Left hindlimb (tissue), 1 donor: ENCODE data around the gene VEPH1.
"Not testable (repeated sequence)": the region's sequence is repeated elsewhere in the genome, so short reads cannot be mapped to it uniquely, and the experiment has no call there.

Experiments
- DNase-seq: peaks from one replicate; pipeline ENCODE4 v3.0.0-alpha.2; 2018

The VEPH1 gene

DNA sequence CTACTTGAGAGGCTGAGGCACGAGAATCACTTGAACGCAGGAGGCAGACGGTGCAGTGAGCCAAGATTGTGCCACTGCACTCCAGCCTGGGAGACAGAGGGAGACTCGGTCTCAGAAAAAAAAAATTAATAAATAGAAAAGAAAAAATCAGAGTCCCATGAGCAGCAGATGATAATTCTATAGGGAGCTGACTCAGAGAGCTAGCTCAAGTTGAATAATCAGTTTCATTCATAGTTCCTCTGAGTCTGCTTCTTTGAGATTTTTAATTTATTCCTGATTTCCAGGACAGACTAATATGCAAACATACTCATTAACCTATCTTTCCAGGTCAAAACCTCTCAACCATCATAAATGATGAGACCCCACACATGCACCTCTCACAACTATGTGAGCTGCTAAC lies 121.6 kb downstream of the VEPH1 start:
- DNase-seq, result no peak

DNA sequence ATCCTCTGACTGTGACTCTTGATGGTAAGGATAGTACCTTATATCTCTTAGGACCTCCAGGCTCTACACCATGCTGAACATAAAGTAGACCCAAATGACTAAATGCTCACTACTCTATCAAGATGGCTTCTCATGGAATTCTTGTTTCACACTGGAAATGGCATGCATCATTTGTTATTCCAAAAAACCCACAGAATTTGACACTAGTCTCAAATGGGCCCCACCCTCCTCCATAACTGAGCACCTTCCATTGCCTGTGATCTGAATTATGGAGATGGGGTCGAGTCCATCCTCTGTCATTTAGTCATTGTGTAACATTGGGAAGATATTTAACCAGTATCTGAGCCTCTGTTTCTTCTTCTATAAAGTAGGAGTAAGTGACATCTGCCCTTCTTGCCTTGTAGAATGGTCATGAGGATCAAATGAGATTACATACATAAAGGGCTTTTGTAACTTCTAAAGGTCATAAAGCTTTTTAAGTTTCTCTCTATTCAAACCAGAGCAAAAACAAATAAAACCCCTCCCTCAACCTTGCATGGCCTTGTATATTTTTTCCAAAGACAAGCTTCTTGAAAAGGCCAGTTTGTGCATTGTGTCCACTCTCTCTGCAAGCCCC lies 123.6 kb downstream of the VEPH1 start:
- DNase-seq, result no peak

- no peak for DNase-seq
These were observed 126.5 kb downstream of the VEPH1 start for GRCh38 chr3:157376603-157377300.

DNA sequence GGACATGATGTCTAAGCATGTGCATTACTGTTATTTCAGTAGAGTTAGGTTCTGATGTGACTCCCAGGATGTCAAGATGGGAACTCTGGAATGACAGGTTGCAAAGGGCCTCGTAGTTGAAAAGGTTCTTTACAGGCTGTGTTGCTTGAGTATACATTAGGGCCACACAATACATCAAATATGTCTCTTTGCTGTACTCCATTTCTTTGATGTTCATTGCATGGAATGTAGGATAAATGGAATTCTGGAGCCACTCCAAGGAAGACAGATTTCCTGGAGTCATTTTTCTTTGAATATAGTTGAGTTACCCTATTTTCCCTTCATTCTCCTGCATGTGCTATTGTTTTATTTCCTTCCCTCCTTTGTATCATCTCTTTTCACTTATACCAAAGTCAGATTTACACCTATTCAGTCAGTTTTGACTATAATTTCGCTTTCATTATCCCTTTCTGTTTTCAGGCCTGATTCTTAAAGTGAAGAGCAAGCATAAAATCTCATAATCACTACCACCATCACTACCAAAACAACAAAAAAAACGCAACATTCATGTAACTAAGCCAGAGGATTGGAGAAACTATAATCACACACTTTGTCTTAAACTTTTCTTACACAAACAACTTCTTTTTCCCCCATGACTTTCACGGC lies 127.8 kb downstream of the VEPH1 start:
- no peak for DNase-seq

GRCh38 chr3:157374933-157375332 lies 128.3 kb downstream of the VEPH1 start:
- no peak for DNase-seq

GRCh38 chr3:157373783-157374182 lies 129.4 kb downstream of the VEPH1 start:
- no peak for DNase-seq

GRCh38 chr3:157370867-157371266 lies 132.3 kb downstream of the VEPH1 start:
- DNase-seq, result no peak

- DNase-seq, result peak; percentile 71
These were observed 133.3 kb downstream of the VEPH1 start for GRCh38 chr3:157369727-157370421.

DNA sequence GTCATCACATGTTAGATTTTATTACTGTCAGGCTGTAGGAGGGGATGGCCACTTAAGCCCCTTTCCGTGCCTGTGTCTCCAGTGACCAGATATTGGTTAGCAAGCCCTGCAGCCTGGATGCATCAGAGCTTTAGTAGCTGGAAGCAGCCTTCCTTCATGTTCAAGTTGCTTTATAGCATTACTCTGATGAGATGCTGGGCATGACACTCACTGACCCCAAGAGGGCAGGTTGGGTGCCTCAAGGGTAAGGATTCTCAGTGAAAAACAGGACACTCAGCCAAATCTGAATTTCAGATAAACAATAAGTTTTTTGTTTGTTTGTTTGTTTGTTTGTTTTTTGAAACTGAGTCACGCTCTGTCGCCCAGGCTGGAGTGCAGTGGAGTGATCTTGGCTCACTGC lies 135.0 kb downstream of the VEPH1 start:
- no peak for DNase-seq

- no peak for DNase-seq
These were observed 139.8 kb downstream of the VEPH1 start for GRCh38 chr3:157363393-157363792.

DNA sequence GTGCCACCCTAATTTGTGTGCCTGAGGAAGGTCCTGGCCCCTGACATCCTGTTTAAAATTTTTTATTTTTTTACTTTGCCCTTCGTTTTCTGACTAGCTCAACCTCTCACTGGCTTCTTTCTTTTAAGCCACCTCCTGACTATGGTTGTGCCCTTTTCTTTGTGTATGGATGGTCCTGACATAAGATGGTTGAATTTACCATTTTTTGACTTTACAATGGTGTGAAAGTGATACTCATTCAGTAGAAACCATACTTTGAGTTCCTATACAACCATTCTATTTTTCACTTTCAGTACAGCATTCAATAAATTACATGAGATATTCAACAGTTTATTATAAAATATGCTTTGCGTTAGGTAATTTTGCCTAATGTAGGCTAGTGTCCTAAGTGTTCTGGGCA lies 140.9 kb downstream of the VEPH1 start:
- DNase-seq, result no peak

GRCh38 chr3:157360044-157360443 lies 143.2 kb downstream of the VEPH1 start:
- no peak for DNase-seq

DNA sequence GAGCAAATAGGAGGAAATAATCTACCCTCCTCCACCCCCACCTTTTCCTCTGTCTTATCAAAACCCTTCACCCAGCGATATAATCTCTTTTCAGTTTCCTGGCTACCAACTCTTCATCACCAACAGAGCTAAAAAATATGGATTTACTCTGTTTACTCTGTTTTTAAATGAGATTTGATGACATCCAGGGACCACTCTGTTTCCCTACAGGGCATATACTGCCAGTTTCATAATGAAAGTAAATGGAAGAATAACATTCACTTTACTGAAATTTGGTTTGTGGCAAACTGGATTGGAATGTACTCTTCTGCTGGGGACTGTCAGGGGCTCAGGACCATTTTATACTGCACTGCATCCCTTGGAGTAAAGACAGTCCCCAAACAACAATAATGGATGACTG lies 146.7 kb downstream of the VEPH1 start:
- no peak for DNase-seq

- DNase-seq, result no peak
These were observed 147.9 kb downstream of the VEPH1 start for GRCh38 chr3:157355276-157355675.

GRCh38 chr3:157354722-157355121 lies 148.5 kb downstream of the VEPH1 start:
- DNase-seq, result no peak

GRCh38 chr3:157354254-157354653 lies 149.0 kb downstream of the VEPH1 start:
- no peak for DNase-seq

GRCh38 chr3:157353652-157354051 lies 149.6 kb downstream of the VEPH1 start:
- DNase-seq, result no peak

- DNase-seq, result no peak
These were observed 151.2 kb downstream of the VEPH1 start for GRCh38 chr3:157351981-157352380.

- DNase-seq, result not testable (repeated sequence)
These were observed 152.6 kb downstream of the VEPH1 start for GRCh38 chr3:157350651-157351050.

- DNase-seq, result not testable (repeated sequence)
These were observed 154.7 kb downstream of the VEPH1 start for GRCh38 chr3:157348304-157349075.

DNA sequence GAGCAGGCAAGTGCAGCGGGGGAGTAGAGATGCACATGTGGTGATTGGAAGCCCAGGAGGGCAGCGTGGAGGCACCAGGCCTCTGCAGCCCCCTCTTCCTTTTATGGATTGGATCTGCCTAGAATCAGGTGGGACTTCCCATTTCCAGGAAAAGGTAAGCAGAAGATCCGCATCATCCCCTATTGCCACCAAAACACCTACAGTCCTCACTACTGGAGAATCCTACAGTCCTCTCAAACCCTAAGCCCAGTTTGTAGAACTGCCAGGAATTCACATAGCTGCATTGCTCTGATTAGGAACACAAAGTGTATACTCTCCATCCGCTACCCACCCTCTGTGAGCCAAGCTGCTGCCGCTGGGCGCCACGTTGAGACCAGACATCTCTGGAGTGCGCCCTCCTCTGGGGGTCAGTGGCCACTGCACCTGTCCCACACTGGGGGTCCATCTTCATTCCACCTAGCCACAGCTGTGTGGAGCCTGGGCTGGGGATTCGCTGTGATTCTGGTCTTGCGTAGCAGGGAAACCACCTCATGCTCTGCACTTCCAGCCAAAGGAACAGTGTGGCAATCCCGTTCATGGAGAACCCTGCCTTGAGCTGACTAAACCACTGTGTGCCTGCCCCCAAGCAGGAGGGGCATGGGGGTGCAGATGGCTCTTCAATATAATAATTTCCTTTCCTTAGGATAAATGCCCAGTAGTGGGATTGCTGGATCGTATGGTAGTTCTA lies 155.5 kb downstream of the VEPH1 start:
- no peak for DNase-seq
